ENCODE results near the gene TBCD. TPM values are rescaled to one million over a fixed set of nuclear protein-coding genes. Genes with fewer than 3 reads are reported as not detected.

The TBCD gene
- total RNA-seq, 2 donors from 2014 or later: 44.4 to 54.1 TPM

DNA sequence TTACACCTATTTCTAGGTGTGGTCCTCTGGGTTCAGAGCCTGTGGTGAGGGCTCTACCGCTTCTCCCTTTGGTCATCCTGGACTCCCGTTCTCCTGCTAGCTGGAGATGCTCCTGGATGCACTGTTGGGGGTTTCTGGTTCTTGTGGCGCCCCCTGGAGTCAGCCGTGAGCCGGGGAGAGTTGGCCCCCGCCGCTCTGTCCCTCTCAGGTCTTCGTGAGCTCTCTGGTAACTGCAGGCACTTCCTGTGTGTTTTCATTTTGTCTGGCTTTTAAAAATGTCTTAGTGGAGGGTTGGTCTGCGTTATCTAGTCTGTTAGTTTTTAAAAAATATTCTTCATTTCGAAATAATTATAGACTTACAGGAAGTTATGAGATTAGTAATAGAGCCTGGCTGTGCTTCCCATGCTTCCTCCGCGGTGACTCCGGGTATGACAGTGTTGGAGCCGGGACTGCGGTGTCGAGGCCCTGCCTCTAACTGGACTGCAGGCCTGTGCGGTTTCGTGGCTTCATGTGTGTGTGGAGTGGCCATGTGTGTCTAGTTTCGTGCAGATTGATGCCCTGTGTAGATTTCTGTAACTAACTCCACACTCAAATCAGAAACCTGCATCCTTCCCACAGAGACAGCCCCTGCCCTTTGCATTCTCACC lies 166.0 kb downstream of the TBCD start:
- intact Hi-C loops (cut with DNase I, micrococcal nuclease): loop anchor here in 1 of 2 donors (5.0 kb wide), 1 partner anchor 136 kb away; no protein-coding TSS in a partner anchor
- ATAC-seq: no peak
- DNase-seq: no peak

DNA sequence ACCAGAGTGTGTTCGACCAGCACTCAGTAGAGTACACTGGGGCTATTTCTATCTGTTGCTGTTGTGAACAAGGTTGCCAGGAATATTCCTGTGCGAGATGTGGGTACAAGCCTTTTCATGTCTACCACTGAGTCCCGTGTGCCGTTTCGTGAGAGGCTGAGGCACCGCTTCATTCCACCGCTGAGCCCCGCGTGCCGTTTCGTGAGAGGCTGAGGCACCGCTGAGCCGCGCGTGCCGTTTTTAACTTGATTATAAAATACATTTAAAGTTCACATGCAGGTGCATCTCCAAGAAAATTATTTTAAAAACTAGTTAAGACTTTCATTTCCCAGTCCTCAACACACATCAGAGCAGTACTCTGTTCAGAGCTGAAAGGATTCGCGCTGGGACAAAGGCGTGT lies 166.6 kb downstream of the TBCD start:
- no peak for ATAC-seq
- intact Hi-C loops (cut with DNase I, micrococcal nuclease): loop anchor here in 1 of 2 donors (5.0 kb wide), 1 partner anchor 136 kb away; no protein-coding TSS in a partner anchor
- DNase-seq: no peak

DNA sequence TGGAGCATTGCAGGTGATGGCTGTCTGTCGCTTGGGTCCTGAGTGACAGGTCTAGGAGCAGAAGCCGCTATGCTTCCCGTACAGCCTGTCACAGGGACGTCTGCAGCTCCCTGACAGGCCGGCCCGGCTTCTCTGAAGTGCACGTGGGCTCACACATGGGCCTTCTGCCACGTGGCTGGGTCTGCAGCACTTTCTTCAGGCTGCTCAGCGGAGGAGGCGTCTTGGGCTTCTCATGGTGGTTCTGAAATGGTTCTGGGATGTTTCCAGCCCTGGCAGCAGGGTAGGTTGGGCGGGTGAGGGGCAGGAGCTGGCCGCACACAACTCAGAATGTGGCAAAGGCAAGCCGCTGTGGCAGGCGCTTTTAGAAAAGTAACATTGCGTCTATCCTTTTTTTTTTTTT lies 168.3 kb downstream of the TBCD start:
- intact Hi-C loops (cut with DNase I, micrococcal nuclease): no loop called here
- no peak for DNase-seq
- ATAC-seq: no peak

DNA sequence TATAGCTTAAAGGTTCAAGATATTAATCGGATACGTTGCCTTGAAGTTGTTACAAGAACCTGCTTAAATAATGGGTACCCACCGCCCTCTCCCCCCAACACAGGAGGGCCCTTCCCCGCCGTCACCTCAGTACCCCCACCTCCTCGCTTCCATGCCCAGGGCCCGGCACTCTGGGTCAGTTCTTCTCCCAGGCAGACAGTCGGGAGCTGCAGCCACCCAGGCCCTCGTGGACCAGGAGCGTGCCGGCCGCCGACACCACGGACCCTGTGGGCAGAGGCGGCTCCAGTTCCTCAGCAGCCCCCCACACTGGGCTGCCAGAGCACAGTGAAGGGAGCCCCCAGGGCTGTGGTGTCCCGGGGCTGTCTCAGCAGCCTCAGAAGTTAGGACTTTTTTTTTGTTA lies 168.8 kb downstream of the TBCD start:
- ATAC-seq (no peak), DNase-seq (no peak)
- intact Hi-C loops (cut with DNase I, micrococcal nuclease): no loop called here

DNA sequence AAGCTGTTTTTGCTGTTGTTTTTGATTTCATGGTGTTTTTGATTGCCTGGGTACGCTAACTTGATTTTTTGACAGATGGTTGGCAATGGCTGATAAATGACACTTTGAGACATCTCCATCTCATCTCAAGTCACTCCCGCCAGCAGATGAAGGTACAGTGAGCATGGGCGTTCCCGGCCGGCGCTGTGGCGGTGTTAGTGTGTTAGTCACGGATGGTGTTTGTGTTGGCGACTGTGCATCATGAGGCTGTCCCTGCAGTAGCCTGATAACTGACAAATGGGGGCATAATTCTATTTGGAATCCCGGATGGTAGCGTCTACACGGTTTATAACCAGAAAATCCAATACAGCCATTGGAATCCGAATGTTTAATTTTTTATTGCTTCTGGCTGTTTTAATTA lies 169.6 kb downstream of the TBCD start:
- DNase-seq: no peak
- peak; percentile 20 for ATAC-seq
- intact Hi-C loops (cut with DNase I, micrococcal nuclease): no loop called here

DNA sequence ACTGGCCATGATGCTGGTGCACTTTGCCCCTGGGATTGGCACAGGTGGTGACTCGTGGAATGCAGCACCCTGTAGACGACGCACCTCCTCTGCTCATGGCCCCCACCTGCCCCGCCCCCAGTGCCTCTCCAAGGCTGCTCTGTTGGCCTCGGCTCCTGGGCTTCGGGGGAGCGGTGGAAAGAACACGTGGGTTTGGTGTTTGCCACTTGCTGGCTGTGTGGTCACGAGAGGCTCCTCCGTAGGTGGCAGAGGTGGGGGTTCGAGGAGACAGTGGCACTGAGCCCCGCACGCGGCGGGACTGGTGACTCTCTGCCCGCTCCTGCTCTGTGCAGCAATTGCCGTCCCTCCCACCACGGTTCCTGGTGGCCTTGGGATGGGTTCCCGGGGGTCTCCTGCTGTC lies 170.8 kb downstream of the TBCD start:
- intact Hi-C loops (cut with DNase I, micrococcal nuclease): no loop called here
- DNase-seq (no peak), ATAC-seq (peak; percentile 62)

DNA sequence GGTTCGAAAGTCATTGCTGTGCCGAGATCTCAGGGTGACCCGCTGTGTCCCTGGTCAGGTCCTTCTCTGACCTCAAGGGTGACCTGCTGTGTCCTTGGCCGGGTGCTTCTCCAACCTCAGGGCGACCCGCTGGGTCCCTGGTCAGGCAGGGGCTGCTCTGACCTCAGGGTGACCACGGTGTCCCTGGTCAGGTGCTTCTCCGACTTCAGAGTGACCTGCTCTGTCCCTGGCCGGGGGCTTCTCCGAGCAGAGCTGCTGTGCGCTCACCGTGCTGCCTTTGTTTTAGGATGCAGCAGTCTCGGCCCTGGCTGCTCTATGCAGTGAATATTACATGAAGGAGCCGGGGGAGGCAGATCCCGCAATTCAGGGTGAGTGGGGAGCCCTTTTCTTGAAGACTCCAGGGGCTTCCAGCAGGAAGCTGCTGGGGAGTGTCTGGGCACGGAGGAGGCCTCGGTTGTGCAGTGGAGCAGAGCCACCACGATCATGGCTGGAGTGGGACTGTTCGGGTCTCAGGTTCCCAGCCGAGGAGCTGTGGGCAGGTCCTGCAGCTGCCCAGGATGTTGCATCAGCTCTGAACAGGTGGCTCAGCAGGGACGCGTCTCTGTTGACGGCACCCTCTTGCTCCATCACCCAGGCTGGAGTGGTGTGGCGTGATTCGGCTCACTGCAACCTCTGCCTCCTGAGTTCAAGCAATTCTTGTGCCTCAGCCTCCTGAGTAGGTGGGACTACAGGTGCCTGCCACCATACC lies 171.7 kb downstream of the TBCD start:
- ATAC-seq (no peak), DNase-seq (no peak)
- intact Hi-C loops (cut with DNase I, micrococcal nuclease): no loop called here

DNA sequence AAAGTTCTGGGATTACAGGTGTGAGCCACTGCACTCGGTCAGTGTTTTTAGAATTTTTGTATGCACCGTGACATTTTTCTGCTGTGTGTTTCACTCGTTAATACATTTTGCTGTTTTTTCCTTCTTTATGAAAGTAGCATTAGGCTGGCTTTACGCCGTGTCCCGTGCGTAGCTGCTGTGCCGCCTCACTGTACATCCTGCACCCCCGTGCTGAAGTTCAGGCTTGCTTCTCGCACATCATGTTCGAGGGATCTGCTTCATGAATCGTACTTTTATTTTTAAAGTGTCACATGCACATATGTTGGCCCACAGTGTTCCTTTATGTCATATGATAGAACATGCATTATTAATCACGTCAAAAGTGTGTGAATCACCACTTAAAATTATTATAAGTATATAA lies 172.3 kb downstream of the TBCD start:
- intact Hi-C loops (cut with DNase I, micrococcal nuclease): no loop called here
- no peak for DNase-seq

DNA sequence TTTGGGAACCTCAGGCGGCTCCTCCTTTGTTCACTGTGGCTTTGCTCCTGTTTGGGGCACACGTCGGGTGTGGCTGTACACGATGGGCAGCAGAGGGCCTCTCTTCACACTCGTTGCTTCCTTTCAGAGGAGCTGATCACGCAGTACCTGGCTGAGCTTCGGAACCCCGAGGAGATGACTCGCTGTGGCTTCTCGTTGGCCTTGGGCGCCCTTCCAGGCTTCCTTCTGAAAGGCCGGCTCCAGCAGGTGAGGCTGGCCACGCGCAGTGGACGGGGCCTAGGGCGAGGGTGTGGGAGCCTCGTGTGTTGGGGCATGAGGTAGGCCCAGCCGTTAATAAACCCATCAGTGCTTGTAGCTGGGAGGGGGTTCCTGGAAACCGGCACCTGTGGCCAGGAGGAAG lies 172.9 kb downstream of the TBCD start:
- no peak for ATAC-seq
- intact Hi-C loops (cut with DNase I, micrococcal nuclease): no loop called here
- DNase-seq: no peak

More for the DNA sequence above, 172.3 kb downstream of the TBCD start:
- ATAC-seq: no peak

DNA sequence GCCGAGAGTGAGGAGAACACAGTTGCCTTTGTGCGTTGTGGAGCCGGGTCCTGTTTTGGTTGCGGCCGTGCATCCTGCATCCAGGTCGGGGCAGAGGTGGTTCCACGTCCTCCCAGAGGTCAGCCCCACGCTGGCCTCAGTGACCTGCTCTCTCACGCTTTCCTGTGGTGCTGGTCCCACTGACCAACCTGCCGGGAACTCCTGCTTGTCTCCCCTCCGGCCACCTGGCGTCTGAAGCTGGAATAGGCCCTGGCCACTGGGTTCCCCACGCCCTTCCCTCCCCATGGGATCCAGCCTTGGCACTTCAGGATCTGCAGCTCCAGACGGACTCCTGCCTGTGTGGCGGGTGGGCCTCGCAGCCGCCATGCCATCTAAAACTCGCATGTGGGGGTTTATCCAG lies 173.5 kb downstream of the TBCD start:
- ATAC-seq (no peak), DNase-seq (no peak)
- intact Hi-C loops (cut with DNase I, micrococcal nuclease): no loop called here

DNA sequence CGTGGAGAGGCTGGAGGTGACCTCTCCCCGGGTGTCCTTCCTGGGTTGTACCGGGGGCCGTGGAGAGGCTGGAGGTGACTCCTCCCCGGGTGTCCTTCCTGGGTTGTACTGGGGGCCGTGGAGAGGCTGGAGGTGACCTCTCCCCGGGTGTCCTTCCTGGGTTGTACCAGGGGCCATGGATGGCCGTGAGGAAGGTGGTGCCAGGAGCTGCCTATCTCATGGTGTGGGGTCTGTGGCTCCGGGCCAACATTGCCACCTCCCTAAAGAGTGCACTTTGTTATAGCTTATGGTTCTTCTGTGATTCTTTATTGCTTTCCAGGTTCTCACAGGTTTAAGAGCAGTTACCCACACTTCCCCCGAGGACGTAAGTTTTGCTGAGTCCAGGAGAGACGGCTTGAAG lies 174.2 kb downstream of the TBCD start:
- intact Hi-C loops (cut with DNase I, micrococcal nuclease): no loop called here
- no peak for ATAC-seq
- no peak for DNase-seq

DNA sequence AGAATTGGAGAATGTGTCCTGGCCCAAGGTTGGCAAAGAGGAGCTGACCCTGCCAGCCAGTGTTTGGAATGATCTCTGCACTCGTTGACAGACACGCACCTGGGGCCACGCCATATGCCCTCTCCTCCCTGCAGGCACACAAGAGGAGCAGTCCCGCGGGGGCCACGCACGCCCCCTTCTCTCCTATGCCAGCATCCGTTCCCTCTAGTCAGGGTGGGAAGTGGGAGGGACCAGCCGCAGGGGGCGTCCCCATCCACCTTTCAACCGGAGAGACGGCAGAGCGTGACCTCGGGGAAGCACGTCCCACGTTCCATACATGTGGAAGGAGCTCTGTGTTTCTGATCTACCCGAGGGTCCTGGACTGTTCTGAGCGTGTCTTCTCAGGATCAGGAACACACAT lies 174.9 kb downstream of the TBCD start:
- intact Hi-C loops (cut with DNase I, micrococcal nuclease): no loop called here
- no peak for DNase-seq
- ATAC-seq: no peak

DNA sequence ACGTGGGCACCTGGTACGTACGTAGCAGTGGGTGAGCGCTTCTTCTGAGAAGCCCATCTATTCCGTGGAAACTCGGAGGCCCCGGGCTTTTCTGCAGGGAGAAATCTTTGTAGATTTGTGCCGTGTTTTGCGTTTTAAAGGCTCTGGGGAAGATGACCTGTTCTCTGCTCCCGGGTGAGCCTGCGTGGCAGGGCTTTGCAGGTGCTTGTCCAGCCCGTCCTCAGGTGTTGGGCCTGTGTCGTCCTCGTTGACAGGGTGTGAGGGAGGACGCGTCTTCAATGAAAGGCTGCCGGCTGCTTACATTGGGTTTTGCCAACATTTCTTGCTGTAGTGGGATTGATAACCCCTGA lies 175.4 kb downstream of the TBCD start:
- no peak for DNase-seq
- intact Hi-C loops (cut with DNase I, micrococcal nuclease): no loop called here
- no peak for ATAC-seq

DNA sequence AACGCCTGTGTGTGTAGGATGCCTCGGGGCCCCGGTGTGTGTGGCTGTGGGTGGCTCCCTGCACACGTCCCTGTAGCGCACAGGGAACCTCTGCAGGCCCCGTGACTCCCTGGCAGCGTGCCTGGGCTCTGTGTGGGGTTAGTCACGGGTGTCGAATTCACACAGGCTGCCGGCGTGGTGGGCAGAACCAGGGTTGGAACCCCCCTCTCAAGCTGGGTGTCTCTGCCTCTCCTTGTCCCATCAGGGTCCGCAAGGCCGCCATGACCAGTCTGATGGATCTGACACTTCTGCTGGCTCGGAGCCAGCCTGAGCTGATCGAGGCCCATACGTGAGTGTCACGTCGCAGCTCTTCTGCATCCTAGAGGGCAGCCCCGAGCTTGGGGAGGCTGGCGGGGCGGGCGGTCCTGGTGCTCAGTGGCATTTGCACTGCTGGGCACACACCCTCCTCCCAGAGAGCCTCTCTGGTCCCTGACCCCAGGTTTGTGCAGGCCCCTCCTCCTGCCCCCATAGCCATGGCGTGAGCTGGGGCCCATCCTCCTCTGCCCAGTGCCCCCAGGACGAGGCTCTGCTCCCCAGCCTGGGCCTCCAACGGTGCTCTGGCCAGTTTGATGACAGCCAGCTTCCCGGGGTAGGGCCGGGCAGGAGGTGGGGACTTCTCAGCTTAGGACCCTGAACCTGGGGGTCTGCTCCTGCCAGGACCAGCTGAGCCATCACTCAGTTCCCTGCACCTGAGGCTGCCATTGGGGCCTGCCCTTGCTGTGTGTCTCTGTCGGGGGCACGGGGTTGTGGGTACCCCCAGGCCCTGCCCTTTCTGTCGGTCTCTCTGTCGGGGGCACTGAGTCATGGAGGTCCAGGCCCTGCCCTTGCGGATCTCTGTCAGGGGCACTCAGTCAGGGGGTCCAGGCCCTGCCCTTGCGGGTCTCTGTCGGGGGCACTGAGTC lies 176.1 kb downstream of the TBCD start:
- intact Hi-C loops (cut with DNase I, micrococcal nuclease): no loop called here
- DNase-seq (no peak), ATAC-seq (no peak)

DNA sequence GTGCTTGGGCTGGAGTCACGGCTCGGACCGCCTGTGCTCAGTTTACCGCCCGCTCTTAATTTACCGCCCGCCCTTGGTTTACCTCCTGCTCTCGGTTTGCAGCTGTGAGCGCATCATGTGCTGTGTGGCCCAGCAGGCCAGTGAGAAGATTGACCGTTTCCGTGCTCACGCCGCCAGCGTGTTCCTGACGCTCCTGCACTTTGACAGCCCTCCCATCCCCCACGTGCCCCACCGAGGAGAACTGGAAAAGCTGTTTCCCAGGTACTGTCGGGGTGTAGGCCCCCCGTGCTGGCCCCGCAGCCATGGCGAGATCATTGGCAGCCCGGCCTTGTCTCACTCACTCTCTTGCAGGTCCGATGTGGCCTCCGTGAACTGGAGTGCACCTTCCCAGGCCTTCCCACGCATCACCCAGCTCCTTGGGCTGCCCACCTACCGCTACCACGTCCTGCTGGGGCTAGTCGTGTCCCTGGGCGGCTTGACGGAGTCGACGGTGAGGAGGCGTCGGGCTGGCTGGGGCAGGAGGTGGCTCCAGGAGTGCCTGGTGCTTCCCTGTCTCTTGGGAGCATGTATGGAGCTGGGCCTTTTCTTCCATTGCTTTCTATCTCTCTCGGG lies 177.3 kb downstream of the TBCD start:
- ATAC-seq (no peak), DNase-seq (peak; percentile 1 to 5)
- intact Hi-C loops (cut with DNase I, micrococcal nuclease): no loop called here

DNA sequence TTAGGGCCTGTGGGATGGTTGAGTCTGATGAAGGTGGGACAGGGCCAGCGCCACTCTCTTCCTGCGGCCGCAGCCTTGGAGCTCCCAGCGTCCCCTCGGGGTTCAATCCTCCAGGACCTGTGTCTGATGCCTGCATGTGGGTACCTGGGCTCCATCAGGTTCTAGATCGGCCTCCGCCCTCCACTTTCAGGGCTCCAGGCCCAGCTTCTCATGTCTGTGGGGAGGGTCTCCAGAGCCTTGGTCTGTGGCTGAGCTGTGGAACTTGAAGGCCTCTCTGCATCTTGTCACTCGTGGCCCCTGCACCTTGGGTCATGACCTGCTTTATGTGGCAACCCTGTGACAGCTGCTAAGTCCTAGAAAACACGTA lies 177.8 kb downstream of the TBCD start:
- DNase-seq (peak in 1 of 2 donors; percentile 17), ATAC-seq (no peak)
- intact Hi-C loops (cut with DNase I, micrococcal nuclease): no loop called here

DNA sequence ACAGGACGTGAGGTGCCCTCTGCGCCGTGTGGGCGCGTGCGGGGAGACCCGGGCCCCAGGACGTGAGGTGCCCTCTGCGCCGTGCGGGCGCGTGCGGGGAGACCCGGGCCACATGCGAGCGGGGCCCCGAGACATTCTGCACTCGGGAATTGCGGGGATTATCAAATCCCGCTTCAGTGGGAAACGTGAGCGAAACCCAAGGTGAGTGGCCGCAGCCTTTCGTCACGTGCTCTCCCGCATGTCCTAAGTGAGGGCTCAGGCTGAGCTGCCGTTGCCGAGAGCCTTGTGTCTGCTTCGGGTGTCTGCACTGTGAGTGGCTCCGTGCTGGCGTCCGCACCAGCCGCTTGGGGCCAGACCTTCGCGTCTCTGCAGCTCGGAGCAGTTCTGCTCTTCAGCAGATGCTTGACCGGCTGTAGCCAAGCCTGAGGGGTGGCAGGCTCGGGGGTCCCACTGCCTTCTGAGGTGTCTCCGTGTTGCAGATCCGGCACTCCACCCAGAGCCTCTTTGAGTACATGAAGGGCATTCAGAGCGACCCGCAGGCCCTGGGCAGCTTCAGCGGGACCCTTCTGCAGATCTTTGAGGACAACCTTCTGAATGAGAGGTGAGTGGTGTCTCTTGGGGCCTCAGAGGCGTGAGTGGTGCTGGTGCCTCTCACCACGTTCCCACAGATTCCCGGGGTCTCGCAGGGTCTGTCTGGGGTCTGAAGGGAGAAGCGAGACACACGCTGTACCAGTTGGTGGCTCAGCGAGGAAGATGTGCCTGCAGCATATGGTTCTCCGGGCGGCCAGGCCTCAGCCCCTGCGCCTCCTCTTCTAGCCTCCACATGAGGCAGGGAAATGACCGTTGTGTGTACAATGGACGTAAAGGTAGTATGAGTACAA lies 178.4 kb downstream of the TBCD start:
- intact Hi-C loops (cut with DNase I, micrococcal nuclease): no loop called here
- ATAC-seq: no peak
- DNase-seq: peak; percentile 3 to 12

DNA sequence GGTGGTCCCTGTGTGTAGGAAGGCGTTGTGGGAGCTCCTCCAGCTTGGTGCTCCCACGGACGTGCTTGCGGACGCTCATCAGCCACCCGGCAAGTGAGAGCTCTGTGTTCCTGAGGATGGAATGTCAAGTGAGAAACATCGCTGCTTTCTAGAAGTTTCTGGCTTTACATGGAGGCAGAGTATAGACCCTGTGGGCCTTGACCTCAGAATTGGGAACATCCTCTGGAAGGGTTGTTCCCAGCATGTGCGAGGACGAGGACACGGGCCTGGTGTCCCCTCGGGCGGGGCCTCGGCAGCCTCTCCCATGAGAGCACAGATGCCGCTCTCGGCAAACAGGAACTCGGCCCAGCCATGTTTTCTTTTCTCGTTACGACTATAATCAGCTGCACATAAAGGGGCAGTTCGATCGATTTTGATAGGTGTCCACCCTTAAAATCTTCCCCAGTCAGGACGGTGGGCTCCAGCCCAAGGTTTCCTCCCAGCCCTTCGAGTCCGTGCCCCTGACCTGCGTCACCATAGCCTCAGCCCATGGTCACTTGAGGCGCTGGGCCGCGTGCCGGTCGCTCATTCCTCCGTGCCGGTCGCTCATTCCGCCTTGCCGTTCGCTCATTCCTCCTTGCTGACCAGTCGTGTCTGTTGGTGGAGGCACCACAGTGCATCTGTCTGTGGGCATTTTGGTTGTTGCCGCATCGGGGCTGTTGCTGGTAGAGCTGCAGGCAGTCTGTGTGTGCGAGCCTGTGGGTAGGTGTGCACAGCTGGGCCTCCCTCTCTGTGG lies 179.2 kb downstream of the TBCD start:
- intact Hi-C loops (cut with DNase I, micrococcal nuclease): no loop called here
- ATAC-seq (no peak), DNase-seq (peak; percentile 2 to 19)

Measured in left colon (tissue), 2 donors.